Measurements from ENCODE around the gene URI1.

GRCh38 chr19:30049846-30050667, 108.0 kb downstream of the URI1 start:
- TF ChIP-seq CTCF (conservative IDR thresholded peaks at IDR 0.05; ENCODE audit: low read depth, low read length) (no peak), EZH2phosphoT487 (IDR thresholded peaks at IDR 0.05; ENCODE audit: borderline replicate concordance, low read length) (no peak)
